HUES48 (cell line): ENCODE measurements around the gene SH3RF3.

Experiments
- H3K27ac ChIP-seq: one replicate; pipeline ENCODE4 v1.7.0; 2013; ENCODE audit warnings: low read depth, low read length, inconsistent platforms
- H3K27me3 ChIP-seq: 2 replicates; pipeline ENCODE4 v1.6.1; 2013; ENCODE audit warnings: mild to moderate bottlenecking, low read length; ENCODE audit not compliant: control insufficient read depth, insufficient read depth
- H3K36me3 ChIP-seq: 2 replicates; pipeline ENCODE4 v1.6.1; 2013; ENCODE audit warnings: low read length; ENCODE audit not compliant: control insufficient read depth, insufficient read depth
- H3K4me1 ChIP-seq: 2 replicates; pipeline ENCODE4 v1.6.1; 2013; ENCODE audit warnings: mild to moderate bottlenecking, low read length; ENCODE audit not compliant: control insufficient read depth, insufficient read depth
- H3K4me3 ChIP-seq: 2 replicates; pipeline ENCODE4 v1.5.1; 2013; ENCODE audit warnings: mild to moderate bottlenecking, low read depth, low read length
- H3K9ac ChIP-seq: 2 replicates; pipeline ENCODE4 v1.6.1; 2013; ENCODE audit warnings: mild to moderate bottlenecking, low read depth, low read length, moderate library complexity
- H3K9me3 ChIP-seq: 2 replicates; pipeline ENCODE4 v1.6.1; 2013; ENCODE audit warnings: low read length; ENCODE audit not compliant: control insufficient read depth, insufficient read depth

SH3RF3 gene

DNA sequence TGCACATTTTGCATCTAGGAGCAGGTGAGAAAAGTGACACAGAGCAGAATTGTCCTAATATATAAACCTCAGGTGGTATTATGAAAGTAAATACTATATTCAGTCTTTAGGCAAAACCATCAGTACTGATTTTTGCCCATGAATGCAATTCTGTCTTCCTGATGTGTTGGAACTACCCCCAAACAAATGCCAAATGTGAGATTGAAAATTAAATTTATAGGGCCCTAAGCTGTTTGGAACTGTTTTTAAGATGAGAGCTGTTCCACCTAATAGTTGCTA lies 115.2 kb downstream of the SH3RF3 start:
- H3K4me1 ChIP-seq, result no peaks in the 10 kb centered on the region
- no peak overlapping the region for H3K9ac ChIP-seq
- no peaks in the 10 kb centered on the region for H3K36me3 ChIP-seq
- no peak overlapping the region for H3K4me3 ChIP-seq
- H3K27me3 ChIP-seq, result no peaks in the 10 kb centered on the region
- no peaks in the 10 kb centered on the region for H3K9me3 ChIP-seq
- H3K27ac ChIP-seq, result no peak overlapping the region

DNA sequence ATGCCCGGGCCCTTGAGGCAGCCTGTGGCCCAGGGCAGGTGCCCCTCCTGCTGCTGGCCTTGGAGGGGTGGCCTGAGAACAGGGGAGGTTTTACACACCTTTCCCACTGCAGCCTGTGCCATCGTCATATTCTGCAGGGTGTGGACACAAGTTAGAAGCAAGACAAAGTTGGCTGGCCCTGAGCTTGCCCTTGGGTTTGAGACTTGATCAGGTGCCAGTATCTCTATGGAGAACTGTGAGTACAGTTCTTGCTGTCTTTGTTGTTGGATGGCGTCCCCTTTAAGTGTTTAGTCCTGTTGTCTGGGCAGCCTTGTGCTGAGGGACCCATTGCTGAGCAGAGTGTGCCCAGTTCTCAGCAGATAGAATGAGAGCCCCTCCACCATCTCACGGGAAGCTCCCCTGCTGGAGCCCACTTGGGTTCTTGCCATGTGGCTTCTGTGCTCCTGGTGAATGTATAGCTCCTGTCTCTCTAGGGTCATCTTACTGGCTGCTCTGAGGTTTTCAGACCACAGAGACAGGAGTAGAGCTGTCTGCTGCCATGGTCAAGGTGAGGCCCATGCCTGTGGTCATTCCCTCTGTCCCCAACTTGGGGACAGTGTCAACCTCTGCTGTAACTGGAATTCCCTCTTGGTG lies 115.9 kb downstream of the SH3RF3 start:
- H3K27me3 ChIP-seq, result no peaks in the 10 kb centered on the region
- no peak overlapping the region for H3K9ac ChIP-seq
- H3K4me3 ChIP-seq, result no peak overlapping the region
- no peaks in the 10 kb centered on the region for H3K9me3 ChIP-seq
- no peak overlapping the region for H3K27ac ChIP-seq
- H3K36me3 ChIP-seq, result no peaks in the 10 kb centered on the region
- no peaks in the 10 kb centered on the region for H3K4me1 ChIP-seq

DNA sequence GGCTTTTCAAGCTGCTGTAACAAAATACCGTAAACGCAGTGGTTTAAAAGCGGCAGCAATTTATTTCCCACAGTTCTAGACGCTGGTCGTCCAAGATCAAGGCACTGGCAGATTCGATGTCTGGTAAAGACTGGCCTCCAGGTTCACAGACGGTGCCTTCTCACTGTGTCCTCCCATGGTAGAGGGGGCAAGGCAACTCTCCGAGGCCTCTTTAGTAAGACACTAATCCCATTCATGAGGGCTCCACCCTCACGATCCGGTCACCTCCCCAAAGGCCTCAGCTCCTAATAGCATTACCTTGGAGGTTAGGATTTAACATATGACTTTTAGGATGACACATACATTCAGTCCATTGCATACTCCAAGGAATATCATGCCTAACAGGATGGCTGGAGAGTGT lies 117.2 kb downstream of the SH3RF3 start:
- Histone ChIP-seq H3K9ac (no peak overlapping the region), H3K4me1 (no peaks in the 10 kb centered on the region)

DNA sequence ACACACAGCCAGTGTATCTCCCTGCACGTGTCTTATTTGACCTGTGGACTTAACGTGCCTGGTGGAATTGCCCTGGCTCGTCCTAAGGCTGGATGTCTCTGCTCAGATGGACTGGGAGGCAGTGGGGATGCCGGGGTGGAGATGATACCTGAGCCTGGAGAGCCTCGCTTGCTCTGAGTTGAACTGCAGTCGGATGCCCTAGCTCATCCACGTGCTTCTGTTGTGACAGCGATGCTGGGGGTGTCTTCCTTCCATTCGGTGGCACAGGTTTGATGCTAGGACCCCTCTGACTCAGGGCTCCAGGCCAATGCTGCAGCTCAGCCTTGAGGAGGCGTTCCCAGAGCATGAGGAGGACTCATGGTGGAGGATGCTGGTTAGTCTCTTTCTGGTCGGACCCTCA lies 117.6 kb downstream of the SH3RF3 start:
- Histone ChIP-seq H3K4me1 (no peaks in the 10 kb centered on the region), H3K27ac (no peak overlapping the region), H3K9me3 (no peaks in the 10 kb centered on the region), H3K9ac (no peak overlapping the region), H3K27me3 (no peaks in the 10 kb centered on the region), H3K36me3 (no peaks in the 10 kb centered on the region), H3K4me3 (no peak overlapping the region)

More for the DNA sequence above, 117.2 kb downstream of the SH3RF3 start:
- Histone ChIP-seq H3K27me3 (no peaks in the 10 kb centered on the region), H3K36me3 (no peaks in the 10 kb centered on the region), H3K4me3 (no peak overlapping the region), H3K27ac (no peak overlapping the region), H3K9me3 (no peaks in the 10 kb centered on the region)

DNA sequence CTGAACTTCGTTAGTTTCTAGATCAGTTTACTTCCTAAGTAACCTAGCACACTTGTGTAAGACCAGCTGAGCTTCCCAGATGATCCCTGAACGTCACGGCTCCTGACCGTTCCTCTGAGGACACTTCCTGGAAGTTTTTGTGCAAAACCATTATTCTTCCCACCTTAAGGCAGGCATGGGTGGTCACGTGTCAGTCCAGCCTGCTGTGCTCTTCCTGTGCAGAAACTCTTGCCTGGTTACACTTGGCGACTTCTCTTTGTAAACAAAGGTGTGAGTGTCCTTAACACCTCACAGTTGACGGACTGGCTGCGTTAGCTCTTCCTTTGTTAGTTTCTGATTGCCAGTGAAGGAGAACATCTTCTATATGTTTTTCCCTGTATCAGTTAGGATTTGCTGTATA lies 118.3 kb downstream of the SH3RF3 start:
- Histone ChIP-seq H3K27me3 (no peaks in the 10 kb centered on the region), H3K36me3 (no peaks in the 10 kb centered on the region), H3K27ac (no peak overlapping the region), H3K9me3 (no peaks in the 10 kb centered on the region), H3K4me1 (no peaks in the 10 kb centered on the region), H3K4me3 (no peak overlapping the region), H3K9ac (no peak overlapping the region)

DNA sequence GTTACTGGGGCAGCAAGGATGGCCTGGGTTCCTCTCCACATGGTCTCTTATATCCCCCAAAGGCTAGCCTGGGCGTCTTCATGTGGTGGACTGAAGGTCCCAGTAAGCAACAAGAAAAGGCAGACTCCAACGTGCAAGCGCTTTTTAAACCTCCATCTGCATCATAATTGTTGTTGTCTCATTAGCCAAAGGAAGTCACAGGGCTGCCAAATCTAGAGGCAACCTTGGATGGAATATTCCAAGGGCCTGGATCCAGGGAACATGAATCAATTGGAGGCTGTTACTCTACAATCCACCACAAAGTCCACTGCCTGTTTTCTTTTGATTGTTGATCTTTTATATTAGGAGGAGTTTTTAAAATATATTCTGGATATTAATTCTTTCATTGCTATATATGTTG lies 118.8 kb downstream of the SH3RF3 start:
- Histone ChIP-seq H3K36me3 (no peaks in the 10 kb centered on the region), H3K9me3 (no peaks in the 10 kb centered on the region), H3K4me3 (no peak overlapping the region), H3K4me1 (no peaks in the 10 kb centered on the region), H3K9ac (no peak overlapping the region), H3K27ac (no peak overlapping the region), H3K27me3 (no peaks in the 10 kb centered on the region)

DNA sequence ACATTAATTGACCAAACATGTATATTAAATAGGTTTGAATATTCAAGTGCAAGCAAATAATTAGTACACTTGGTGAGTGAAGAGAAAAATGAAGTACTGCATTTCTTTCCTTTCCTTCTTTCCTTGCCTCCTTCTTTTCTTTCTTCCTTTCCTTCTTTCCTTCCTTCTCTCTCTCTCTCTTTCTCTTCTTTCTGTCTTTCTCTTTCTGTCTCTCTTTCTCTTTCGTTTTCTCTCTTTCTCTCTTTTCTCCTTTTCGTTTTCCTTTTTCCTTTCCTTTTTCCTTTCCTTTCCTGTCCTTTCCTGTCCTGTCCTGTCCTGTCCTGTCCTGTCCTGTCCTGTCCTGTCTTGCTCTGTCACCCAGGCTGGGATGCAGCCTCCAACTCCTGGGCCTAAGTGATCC lies 119.6 kb downstream of the SH3RF3 start:
- H3K36me3 ChIP-seq, result no peaks in the 10 kb centered on the region
- H3K4me1 ChIP-seq, result no peaks in the 10 kb centered on the region
- H3K27me3 ChIP-seq, result no peaks in the 10 kb centered on the region
- no peak overlapping the region for H3K4me3 ChIP-seq
- no peaks in the 10 kb centered on the region for H3K9me3 ChIP-seq
- H3K27ac ChIP-seq, result no peak overlapping the region
- no peak overlapping the region for H3K9ac ChIP-seq

DNA sequence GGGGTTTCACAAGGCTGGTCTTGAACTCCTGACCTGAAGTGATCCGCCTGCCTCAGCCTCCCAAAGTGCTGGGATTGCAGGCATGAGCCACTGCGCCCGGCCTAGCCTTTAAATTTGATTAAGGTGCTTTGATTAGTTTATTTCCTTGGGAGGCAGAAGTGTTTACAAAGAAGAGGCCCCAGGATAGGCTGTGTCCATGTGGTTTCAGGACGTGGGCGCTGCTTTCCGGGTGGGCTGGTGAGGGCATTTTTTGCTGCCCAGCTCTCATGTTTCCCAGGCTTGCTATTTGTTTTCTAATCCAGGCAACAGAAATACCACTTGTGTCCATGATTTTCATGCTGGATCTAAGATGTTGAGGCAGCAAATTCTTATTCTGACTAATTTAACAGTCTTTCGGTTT lies 124.2 kb downstream of the SH3RF3 start:
- H3K9me3 ChIP-seq, result no peaks in the 10 kb centered on the region
- no peak overlapping the region for H3K4me3 ChIP-seq
- no peaks in the 10 kb centered on the region for H3K36me3 ChIP-seq
- no peaks in the 10 kb centered on the region for H3K4me1 ChIP-seq
- H3K27ac ChIP-seq, result no peak overlapping the region
- no peak overlapping the region for H3K9ac ChIP-seq
- no peaks in the 10 kb centered on the region for H3K27me3 ChIP-seq

DNA sequence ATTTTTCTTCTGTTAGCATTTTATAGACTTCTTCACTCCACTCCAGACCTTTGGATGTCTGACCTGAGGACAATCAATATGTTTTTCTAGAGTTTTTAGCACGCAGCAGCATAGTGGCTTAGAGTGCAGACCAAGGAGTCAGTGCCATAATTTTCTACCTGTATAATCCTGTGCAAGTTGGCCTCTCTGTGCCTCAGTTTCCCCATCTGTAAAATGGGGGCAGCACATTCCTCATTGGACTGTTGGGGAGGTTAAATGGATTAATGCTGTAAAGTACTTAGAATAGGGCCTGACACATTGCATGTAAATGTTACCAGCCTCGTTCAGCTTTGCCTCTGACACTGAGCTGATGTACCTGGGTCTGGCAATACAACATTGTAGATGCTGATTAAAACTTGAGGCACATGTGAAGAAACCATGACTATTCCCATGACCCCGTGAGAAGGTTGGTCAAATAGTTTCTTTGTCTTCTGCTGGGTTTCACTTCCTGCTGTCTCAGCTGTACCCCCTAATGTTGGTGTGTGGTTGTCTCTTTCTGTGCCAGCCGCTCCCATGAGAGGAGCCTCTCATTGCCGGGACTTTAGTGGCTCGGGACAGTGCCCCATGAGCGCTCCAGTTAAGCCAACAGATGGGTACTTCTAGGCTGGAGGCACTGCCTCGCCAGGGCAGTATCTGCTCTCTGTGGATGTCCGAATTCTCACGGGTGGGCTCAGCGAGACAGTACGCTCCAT lies 125.3 kb downstream of the SH3RF3 start:
- Histone ChIP-seq H3K4me1 (no peaks in the 10 kb centered on the region), H3K27ac (no peak overlapping the region), H3K27me3 (no peaks in the 10 kb centered on the region), H3K4me3 (no peak overlapping the region), H3K36me3 (no peaks in the 10 kb centered on the region), H3K9ac (no peak overlapping the region), H3K9me3 (no peaks in the 10 kb centered on the region)

DNA sequence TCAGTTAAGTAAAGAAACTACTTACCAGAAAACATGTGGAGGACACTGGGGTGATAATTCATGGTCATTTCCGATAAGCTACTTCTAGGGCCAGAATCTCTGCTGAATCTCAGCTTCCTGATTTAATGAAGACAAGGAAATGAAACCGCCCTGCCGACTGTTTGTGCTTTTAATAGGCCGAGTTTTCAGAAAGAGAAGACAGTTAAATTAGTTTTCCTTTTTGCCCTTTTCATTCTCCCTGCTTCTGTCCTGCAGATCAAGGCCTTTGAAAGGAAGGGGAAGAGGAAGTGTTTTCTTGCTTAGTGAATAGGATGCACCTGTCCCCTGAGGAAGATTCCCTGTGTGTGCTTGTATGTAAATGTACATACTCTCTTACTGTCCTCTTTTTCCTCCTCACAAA lies 126.6 kb downstream of the SH3RF3 start:
- no peaks in the 10 kb centered on the region for H3K36me3 ChIP-seq
- H3K27me3 ChIP-seq, result no peaks in the 10 kb centered on the region
- H3K4me3 ChIP-seq, result no peak overlapping the region
- no peaks in the 10 kb centered on the region for H3K4me1 ChIP-seq
- H3K27ac ChIP-seq, result no peak overlapping the region
- no peaks in the 10 kb centered on the region for H3K9me3 ChIP-seq
- no peak overlapping the region for H3K9ac ChIP-seq

DNA sequence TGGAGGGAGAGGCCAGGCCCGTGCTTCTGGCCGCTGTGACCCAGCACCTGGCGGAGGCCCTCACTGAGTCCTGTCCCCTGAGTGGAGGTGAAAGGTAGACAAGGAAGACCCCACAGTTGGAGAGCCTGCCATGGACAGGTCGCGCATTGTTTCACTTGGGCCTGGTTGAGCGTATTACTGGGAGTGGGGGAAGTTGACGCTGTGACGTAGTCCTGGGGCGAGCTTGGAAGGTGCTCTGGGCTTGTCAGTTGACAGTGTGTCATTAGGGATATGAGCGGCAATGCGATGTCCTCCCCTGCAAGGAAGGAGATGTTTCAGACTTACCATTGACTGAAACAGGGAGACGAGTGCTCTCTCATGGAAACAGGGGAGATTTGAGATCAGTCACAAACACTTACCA lies 127.1 kb downstream of the SH3RF3 start:
- Histone ChIP-seq H3K27me3 (no peaks in the 10 kb centered on the region), H3K9me3 (no peaks in the 10 kb centered on the region), H3K4me3 (no peak overlapping the region), H3K27ac (no peak overlapping the region), H3K36me3 (no peaks in the 10 kb centered on the region), H3K9ac (no peak overlapping the region), H3K4me1 (no peaks in the 10 kb centered on the region)
